ENCODE results near the gene FAM193A. TPM values are rescaled to one million over a fixed set of nuclear protein-coding genes. Genes with fewer than 3 reads are reported as not detected.
"Not testable (repeated sequence)": the region's sequence is repeated elsewhere in the genome, so short reads cannot be mapped to it uniquely, and the experiment has no call there.

Gene FAM193A
- total RNA-seq, 2 experiments from 2014 or later = 37.0 to 37.7 TPM

DNA sequence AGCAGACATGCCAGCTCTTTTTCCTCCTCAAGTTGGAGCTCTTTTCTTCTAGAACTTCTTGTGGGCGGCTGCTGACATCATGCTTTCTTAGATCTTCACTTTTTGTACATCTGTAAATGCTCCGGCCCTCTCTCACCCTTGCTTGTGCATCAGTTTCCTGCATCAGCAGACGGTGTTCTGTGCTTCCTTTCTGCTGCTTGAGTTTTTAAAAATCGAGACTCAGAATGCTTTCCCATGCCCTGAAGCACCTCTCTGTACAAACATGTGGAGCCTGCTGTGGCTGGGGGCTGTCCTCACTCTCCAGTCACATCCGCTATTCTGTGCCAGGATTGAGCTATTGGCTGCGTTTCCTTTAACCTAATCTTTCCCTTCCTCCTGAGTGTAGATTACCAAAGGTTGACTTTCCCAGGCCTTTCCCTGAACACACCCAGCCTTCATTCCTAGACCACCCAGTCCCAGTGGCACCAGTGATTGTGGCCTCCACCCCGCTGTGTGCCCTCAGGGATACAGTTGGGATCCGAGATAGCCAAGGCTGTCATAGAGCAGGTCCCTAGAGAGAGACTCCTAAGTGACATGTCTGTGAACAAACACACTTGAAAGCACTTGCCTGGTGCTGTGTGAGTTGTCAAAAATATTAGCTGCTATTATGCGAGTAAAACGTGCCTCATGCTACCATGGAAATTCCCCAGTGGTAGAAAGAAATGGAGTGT is 177.8 kb downstream of the FAM193A start:
- peak; percentile 27 for DNase-seq

DNA sequence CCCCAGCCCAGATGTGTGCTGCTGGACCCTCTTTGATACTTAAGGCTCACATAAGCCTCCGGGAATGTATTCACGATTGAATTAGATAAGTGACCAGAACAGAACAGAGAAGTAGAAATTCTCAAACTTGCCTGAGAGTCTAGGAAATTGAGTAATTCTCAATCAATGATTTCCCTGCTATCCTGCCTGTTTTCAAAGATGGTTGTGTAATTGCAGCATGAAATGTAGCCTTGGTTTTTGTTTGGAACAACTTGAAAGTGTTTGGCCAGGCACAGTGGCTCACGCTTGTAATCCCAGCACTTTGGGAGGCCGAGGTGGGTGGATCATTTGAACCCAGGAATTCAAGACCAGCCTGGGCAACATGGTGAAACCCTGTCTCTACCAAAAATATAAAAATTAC is 178.5 kb downstream of the FAM193A start:
- no peak for DNase-seq
- H3K4me3 Mint-ChIP-seq = no peak overlapping the region
- no peaks in the 10 kb centered on the region for H3K9me3 Mint-ChIP-seq
- ATAC-seq (ENCODE audit: low read depth) = no peak
- H3K27ac Mint-ChIP-seq = no peak overlapping the region
- H3K27me3 Mint-ChIP-seq = no peaks in the 10 kb centered on the region
- POLR2A ChIA-PET = no interaction called here
- peaks cover 21% of the 10 kb centered on the region for H3K36me3 Mint-ChIP-seq
- peaks cover 13% of the 10 kb centered on the region for H3K4me1 Mint-ChIP-seq

More for the DNA sequence above, 177.8 kb downstream of the FAM193A start:
- POLR2A ChIA-PET = no interaction called here
- peak; percentile 94 for ATAC-seq (ENCODE audit: low read depth)
- no peaks in the 10 kb centered on the region for H3K27me3 Mint-ChIP-seq
- H3K9me3 Mint-ChIP-seq = no peaks in the 10 kb centered on the region
- H3K27ac Mint-ChIP-seq = peak overlapping the region; percentile 54
- peak overlapping the region; percentile 13 for H3K4me3 Mint-ChIP-seq
- H3K4me1 Mint-ChIP-seq = peaks cover 13% of the 10 kb centered on the region
- peaks cover 21% of the 10 kb centered on the region for H3K36me3 Mint-ChIP-seq

DNA sequence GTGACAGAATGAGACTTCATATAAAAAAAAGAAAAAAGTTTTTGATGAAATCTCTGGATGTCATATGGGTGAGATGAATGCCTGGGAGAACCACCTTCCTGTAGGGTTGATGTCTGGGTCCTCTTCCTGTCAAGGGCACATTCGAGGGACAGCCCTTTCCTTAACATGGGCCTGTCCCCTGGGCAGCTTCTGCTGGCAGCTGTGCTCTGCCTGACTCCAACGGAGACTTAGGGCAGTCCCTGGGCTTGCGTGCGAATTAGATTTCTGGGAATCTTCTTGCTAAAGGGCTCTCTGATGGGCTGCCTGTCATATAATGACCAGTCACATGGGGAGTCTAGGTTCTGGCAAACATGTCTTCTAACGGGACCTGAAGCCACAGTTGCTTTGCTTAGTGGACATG is 179.0 kb downstream of the FAM193A start:
- H3K9me3 Mint-ChIP-seq = no peaks in the 10 kb centered on the region
- DNase-seq = peak; percentile 2
- no peak overlapping the region for H3K4me3 Mint-ChIP-seq
- no peak for ATAC-seq (ENCODE audit: low read depth)
- H3K27ac Mint-ChIP-seq = no peak overlapping the region
- H3K36me3 Mint-ChIP-seq = peaks cover 23% of the 10 kb centered on the region
- POLR2A ChIA-PET = no interaction called here
- peaks cover 13% of the 10 kb centered on the region for H3K4me1 Mint-ChIP-seq
- H3K27me3 Mint-ChIP-seq = no peaks in the 10 kb centered on the region

DNA sequence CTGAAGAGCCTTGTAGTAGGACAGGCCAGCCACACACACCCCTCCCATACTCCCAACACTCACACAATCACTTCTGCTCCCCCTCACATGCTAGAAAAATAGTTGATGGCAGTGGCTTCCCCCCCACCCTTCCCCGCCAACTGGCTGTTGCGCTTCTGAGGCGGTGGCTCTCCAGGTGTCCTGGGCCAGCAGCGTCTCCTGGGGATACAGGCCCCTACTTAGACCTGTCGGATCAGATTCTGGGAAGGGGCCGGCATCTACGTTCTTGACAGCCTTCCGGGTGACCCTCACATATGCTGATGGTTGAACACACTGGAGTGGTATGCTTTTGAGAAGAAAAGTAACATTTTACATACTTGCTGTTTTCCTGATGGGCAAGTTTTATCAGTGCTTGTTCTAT is 179.8 kb downstream of the FAM193A start:
- Mint-ChIP-seq H3K9me3 (no peaks in the 10 kb centered on the region), H3K36me3 (peaks cover 26% of the 10 kb centered on the region), H3K4me1 (peaks cover 15% of the 10 kb centered on the region), H3K27ac (no peak overlapping the region), H3K27me3 (no peaks in the 10 kb centered on the region), H3K4me3 (no peak overlapping the region)
- ATAC-seq (ENCODE audit: low read depth) = no peak
- peak; percentile 2 for DNase-seq
- POLR2A ChIA-PET = no interaction called here

DNA sequence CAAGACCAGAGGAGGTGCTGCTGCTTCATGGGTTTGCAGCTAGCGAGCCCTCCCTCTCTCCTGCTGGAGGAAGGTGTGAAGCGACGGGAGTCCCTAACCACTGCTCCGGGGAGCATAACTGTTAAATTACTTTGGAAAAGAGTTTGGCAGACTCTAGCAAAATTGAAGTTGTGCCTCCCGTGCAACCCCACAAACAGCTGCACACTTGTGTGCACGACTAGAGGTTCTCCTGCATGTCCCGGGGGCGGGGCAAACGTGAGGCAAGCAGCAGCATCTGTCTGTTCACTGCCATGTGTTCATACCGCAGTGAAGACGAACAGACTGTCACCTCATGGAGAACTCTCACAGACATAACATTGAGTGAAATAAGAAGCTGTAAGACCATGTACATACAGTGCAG is 185.1 kb downstream of the FAM193A start:
- ATAC-seq (ENCODE audit: low read depth) (no peak), DNase-seq (peak; percentile 17)
- Mint-ChIP-seq H3K27ac (no peak overlapping the region), H3K4me3 (no peak overlapping the region), H3K36me3 (peaks cover 19% of the 10 kb centered on the region), H3K27me3 (no peaks in the 10 kb centered on the region), H3K4me1 (peaks cover 10% of the 10 kb centered on the region), H3K9me3 (no peaks in the 10 kb centered on the region)
- POLR2A ChIA-PET = interaction anchor here (0.6 to 1.0 kb wide), 2 partner anchors 15 to 184 kb away, joined by 3 read pairs; no protein-coding TSS in a partner anchor

DNA sequence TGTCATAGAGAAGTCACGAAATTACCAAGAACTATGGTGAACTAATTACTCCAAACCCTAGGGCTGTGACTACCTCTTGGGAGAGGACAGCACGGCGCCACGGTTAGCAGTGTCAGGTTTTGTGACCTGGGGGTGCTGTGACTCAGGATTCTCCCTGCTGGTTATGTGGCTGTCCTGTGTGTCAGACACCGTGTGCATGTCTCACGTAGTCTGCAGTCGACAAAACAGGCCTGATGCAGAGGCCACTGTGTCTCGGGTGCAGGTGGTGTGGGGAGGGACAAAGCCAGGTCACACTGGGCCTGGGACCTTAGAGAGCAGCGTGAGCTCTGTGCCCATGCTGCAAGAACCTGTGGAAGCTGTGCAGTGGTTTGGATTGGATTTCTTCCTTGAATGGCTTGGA is 185.6 kb downstream of the FAM193A start:
- POLR2A ChIA-PET = interaction anchor here (0.6 kb wide), 1 partner anchor 15 kb away, joined by 3 read pairs; no protein-coding TSS in a partner anchor

DNA sequence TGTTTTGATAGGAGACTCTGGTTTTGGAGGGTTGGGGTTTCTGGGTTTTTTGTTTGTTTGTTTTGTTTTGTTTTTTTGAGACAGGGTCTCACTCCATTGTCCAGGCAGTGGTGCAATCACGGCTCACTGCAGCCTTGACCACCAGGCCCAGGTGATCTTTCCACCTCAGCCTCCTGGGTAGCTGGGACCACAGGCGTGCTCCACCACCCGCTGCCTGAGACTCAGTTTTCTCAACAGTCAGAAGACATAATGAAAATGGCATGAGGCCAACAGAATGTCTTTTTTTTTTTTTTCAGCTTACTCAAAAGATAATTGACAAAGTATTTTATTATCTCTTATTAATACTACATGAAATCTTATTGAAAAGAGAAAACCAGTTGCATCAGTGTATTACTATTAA is 187.3 kb downstream of the FAM193A start:
- ATAC-seq (ENCODE audit: low read depth) (no peak), DNase-seq (peak; percentile 6)
- POLR2A ChIA-PET = no interaction called here
- Mint-ChIP-seq H3K4me3 (no peak overlapping the region), H3K36me3 (peaks cover 15% of the 10 kb centered on the region), H3K4me1 (peaks cover 10% of the 10 kb centered on the region), H3K9me3 (no peaks in the 10 kb centered on the region), H3K27me3 (no peaks in the 10 kb centered on the region), H3K27ac (no peak overlapping the region)

More for the DNA sequence above, 185.6 kb downstream of the FAM193A start:
- ATAC-seq (ENCODE audit: low read depth) (no peak), DNase-seq (no peak)
- no peak overlapping the region for H3K4me3 Mint-ChIP-seq
- H3K9me3 Mint-ChIP-seq = no peaks in the 10 kb centered on the region
- H3K27me3 Mint-ChIP-seq = no peaks in the 10 kb centered on the region
- peaks cover 10% of the 10 kb centered on the region for H3K4me1 Mint-ChIP-seq
- peaks cover 19% of the 10 kb centered on the region for H3K36me3 Mint-ChIP-seq
- H3K27ac Mint-ChIP-seq = no peak overlapping the region

DNA sequence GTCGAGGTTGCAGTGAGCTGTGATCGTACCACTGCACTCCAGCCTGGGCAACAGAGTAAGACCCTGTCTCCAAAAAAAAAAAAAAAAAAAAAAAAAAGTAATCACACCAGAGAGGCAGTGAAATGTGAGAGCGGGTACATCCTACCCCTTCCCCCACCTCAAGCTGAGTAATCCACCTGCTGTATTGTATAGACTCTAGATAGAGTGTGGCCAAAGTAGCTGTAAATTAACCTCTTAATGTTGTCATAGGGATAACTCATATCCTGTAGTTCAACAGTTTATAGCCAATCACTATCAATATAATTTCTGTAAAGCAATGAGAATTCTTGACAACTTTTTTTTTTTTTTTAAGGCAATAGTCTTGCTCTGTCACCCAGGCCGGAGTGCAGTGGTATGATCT is 188.9 kb downstream of the FAM193A start:
- H3K27me3 Mint-ChIP-seq = no peaks in the 10 kb centered on the region
- POLR2A ChIA-PET = no interaction called here
- peaks cover 10% of the 10 kb centered on the region for H3K4me1 Mint-ChIP-seq
- ATAC-seq (ENCODE audit: low read depth) (no peak), DNase-seq (no peak)
- no peaks in the 10 kb centered on the region for H3K9me3 Mint-ChIP-seq
- no peak overlapping the region for H3K27ac Mint-ChIP-seq
- no peak overlapping the region for H3K4me3 Mint-ChIP-seq
- peaks cover 13% of the 10 kb centered on the region for H3K36me3 Mint-ChIP-seq

DNA sequence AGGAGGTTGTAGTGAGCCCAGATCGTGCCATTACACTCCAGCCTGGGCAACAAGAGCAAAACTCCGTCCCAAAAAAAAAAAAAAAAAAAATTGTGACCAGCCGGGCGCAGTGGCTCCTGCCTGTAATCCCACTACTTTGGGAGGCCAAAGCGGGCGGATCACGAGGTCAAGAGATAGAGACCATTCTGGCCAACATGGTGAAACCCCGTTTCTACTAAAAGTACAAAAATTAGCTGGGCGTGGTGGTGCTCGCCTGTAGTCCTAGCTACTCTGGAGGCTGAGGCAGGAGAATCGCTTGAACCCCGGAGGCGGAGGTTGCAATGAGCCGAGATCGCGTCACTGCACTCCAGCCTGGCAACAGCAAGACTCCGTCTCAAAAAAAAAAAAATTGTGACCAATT is 190.4 kb downstream of the FAM193A start:
- peaks cover 10% of the 10 kb centered on the region for H3K36me3 Mint-ChIP-seq
- H3K27me3 Mint-ChIP-seq; H3K27ac Mint-ChIP-seq; DNase-seq; H3K4me3 Mint-ChIP-seq; H3K4me1 Mint-ChIP-seq; POLR2A ChIA-PET; H3K9me3 Mint-ChIP-seq; ATAC-seq (ENCODE audit: low read depth): not testable (repeated sequence)

DNA sequence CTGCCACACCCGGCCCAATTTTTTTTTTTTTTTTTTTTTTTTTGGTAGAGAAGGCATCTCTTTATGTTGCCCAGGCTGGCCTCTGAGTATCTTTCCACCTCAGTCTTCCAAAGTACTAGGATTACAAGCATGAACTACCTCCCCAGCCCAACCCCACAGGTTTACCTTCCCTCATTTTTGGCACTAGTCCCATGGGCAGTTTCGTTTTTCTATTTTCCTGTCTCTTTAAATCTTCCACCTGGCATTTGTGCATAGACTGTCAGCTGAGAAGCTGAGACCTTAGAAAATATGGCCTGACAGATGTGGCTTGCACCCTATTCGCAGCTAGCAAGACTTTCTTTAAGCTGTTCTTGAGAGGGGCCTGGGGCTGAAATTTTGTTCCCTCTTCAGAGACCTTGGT is 191.8 kb downstream of the FAM193A start:
- H3K36me3 Mint-ChIP-seq = peaks cover 12% of the 10 kb centered on the region
- POLR2A ChIA-PET = interaction anchor here (0.7 kb wide), 1 partner anchor 151 kb away, joined by 3 read pairs; no protein-coding TSS in a partner anchor
- H3K27me3 Mint-ChIP-seq = no peaks in the 10 kb centered on the region
- ATAC-seq (ENCODE audit: low read depth) = no peak
- H3K4me3 Mint-ChIP-seq = no peak overlapping the region
- DNase-seq = no peak
- H3K4me1 Mint-ChIP-seq = peaks cover 7% of the 10 kb centered on the region
- no peaks in the 10 kb centered on the region for H3K9me3 Mint-ChIP-seq
- no peak overlapping the region for H3K27ac Mint-ChIP-seq

DNA sequence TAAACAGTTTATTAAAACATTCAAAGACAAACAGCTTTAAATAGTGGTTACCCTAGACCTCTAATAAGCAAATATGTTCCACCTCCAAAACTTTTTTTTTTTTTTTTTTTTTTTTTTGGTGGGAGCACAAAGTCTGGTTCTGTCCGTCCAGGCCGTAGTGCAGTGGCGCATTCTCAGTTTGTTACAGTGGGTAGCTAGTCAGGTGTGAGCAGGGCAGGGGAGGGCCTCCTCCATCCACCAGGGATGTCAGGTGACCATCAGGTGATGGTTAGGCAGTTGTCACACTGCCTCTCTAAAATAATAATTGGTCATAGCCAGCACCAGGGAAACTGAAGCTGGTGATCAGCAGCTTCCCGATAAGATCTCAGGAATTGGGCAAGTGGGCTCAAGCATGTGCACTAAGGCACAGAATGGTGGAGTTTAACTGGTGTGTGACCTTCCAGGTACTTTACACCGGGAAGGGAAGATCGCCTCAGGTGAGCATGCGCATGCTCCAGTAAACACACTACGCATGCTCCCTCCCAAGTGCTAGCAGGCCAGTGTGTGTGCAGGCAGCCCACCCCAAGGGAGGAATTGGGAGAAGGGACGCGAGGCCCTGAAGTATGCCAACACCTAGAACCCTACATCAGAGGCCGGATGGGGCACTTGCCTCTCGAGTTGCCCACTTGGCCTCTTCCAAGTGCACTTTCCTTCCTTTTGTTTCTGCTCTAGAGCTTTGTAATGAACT is 192.5 kb downstream of the FAM193A start:
- H3K9me3 Mint-ChIP-seq = no peaks in the 10 kb centered on the region
- H3K27ac Mint-ChIP-seq = no peak overlapping the region
- POLR2A ChIA-PET = interaction anchor here (0.7 kb wide), 1 partner anchor 151 kb away, joined by 3 read pairs; no protein-coding TSS in a partner anchor
- ATAC-seq (ENCODE audit: low read depth) (no peak), DNase-seq (no peak)
- H3K4me3 Mint-ChIP-seq = no peak overlapping the region
- H3K36me3 Mint-ChIP-seq = peaks cover 12% of the 10 kb centered on the region
- no peaks in the 10 kb centered on the region for H3K27me3 Mint-ChIP-seq
- H3K4me1 Mint-ChIP-seq = peaks cover 4% of the 10 kb centered on the region

DNA sequence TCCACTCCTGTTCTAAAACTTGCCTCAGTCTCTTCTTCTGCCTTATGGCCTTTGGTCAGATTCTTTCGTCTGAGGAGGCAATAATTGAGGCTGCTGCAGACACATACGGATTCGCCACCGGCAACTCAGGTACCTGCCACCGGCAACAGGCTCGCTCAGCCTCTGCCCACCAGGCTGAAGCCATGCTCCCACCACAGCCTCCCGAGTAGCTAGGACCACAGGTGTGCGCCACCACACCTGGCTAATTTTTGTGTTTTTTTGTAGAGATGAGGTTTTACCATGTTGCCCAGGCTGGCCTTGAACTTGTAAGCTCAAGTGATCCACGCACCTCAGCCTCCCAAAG is 193.1 kb downstream of the FAM193A start:
- peaks cover 13% of the 10 kb centered on the region for H3K36me3 Mint-ChIP-seq
- ATAC-seq (ENCODE audit: low read depth) (no peak), DNase-seq (no peak)
- H3K27me3 Mint-ChIP-seq = no peaks in the 10 kb centered on the region
- no peak overlapping the region for H3K27ac Mint-ChIP-seq
- H3K4me1 Mint-ChIP-seq = peaks cover 2% of the 10 kb centered on the region
- H3K9me3 Mint-ChIP-seq = no peaks in the 10 kb centered on the region
- POLR2A ChIA-PET = no interaction called here
- no peak overlapping the region for H3K4me3 Mint-ChIP-seq

DNA sequence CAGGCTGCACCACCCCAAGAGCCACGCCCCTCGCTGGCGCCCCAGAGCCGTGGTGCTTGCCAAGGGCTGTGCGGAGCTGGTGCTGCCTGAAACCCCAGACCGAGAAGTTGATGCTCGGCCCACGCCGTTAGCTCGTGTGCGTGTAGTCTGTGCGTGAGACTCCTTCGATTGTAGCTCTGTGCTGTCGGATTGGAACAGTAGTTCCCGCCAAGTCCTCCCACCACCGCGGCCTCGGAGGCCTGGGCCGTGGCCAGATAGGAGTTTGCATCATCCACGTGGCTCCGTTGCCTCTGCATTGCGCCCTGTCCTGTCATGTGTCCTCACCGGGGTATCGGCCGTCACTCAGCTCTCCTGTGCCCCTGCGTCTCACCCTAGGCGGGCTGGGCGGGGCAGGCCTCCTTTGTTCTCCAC is 195.5 kb downstream of the FAM193A start:
- ATAC-seq (ENCODE audit: low read depth) = no peak
- Mint-ChIP-seq H3K27ac (no peak overlapping the region), H3K4me3 (no peak overlapping the region), H3K4me1 (peaks cover 2% of the 10 kb centered on the region), H3K9me3 (peaks cover 10% of the 10 kb centered on the region), H3K36me3 (peaks cover 30% of the 10 kb centered on the region), H3K27me3 (no peaks in the 10 kb centered on the region)
- POLR2A ChIA-PET = no interaction called here
- DNase-seq = no peak

DNA sequence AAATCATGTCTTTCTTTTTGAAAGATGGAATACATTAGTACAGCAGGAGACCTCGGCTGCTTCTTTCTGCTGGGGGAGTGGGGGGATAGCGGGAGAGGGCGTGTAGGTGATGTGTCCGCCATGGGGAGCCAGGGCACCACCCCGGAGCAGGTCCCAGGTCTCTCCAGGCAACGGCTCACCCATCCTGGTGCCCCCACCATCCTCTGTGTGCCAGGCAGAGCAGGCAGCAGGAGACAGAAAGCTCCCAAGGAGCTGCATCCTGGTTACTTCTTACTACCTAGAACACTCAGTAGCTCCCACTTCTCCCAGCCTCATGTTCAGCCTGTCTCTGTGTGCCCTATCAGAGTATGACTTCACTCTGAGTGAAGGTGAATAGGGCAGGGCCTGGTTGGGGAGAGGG is 196.1 kb downstream of the FAM193A start:
- DNase-seq = no peak
- POLR2A ChIA-PET = no interaction called here

More for the DNA sequence above, 196.1 kb downstream of the FAM193A start:
- peaks cover 30% of the 10 kb centered on the region for H3K36me3 Mint-ChIP-seq
- no peak for ATAC-seq (ENCODE audit: low read depth)
- no peak overlapping the region for H3K27ac Mint-ChIP-seq
- H3K4me3 Mint-ChIP-seq = no peak overlapping the region
- H3K9me3 Mint-ChIP-seq = peaks cover 10% of the 10 kb centered on the region
- H3K27me3 Mint-ChIP-seq = no peaks in the 10 kb centered on the region
- H3K4me1 Mint-ChIP-seq = peaks cover 2% of the 10 kb centered on the region

Measured in activated naive CD8-positive, alpha-beta T cell treated with anti-CD3 and anti-CD28 coated beads, Interleukin-2, amount 10 ng/mL, durations not matched to agents 7 days and 5 days (primary cell).